ENCODE results near the gene RBM28. TPM values are rescaled to one million over a fixed set of nuclear protein-coding genes. Genes with fewer than 3 reads are reported as not detected.

Gene RBM28
- total RNA-seq, 2 donors from 2014 or later, result 13.8 to 29.7 TPM

GRCh38 chr7:128350708-128351295, 7.1 kb upstream of the RBM28 start:
- peaks cover 12% of the 10 kb centered on the region for H3K27me3 ChIP-seq (replicated peaks; ENCODE audit: insufficient read depth)
- H3K27ac ChIP-seq, result no peak overlapping the region
- no peak for DNase-seq (ENCODE audit: low spot score)
- TF ChIP-seq POLR2AphosphoS5 (IDR thresholded peaks at IDR 0.05) (no peak), POLR2A (IDR thresholded peaks at IDR 0.05) (no peak)
- TF ChIP-seq, protein P1, sequence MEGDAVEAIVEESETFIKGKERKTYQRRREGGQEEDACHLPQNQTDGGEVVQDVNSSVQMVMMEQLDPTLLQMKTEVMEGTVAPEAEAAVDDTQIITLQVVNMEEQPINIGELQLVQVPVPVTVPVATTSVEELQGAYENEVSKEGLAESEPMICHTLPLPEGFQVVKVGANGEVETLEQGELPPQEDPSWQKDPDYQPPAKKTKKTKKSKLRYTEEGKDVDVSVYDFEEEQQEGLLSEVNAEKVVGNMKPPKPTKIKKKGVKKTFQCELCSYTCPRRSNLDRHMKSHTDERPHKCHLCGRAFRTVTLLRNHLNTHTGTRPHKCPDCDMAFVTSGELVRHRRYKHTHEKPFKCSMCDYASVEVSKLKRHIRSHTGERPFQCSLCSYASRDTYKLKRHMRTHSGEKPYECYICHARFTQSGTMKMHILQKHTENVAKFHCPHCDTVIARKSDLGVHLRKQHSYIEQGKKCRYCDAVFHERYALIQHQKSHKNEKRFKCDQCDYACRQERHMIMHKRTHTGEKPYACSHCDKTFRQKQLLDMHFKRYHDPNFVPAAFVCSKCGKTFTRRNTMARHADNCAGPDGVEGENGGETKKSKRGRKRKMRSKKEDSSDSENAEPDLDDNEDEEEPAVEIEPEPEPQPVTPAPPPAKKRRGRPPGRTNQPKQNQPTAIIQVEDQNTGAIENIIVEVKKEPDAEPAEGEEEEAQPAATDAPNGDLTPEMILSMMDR (IDR thresholded peaks at IDR 0.05), result no peak
- H3K4me3 ChIP-seq, result no peak overlapping the region
- H3K36me3 ChIP-seq, result no peaks in the 10 kb centered on the region
- H3K9me3 ChIP-seq, result no peaks in the 10 kb centered on the region
- intact Hi-C loops (cut with DNase I), result no loop called here
- 72% methylated on average over 31 of the region's 35 CpGs for WGBS
- no peaks in the 10 kb centered on the region for H3K4me1 ChIP-seq (replicated peaks)

DNA sequence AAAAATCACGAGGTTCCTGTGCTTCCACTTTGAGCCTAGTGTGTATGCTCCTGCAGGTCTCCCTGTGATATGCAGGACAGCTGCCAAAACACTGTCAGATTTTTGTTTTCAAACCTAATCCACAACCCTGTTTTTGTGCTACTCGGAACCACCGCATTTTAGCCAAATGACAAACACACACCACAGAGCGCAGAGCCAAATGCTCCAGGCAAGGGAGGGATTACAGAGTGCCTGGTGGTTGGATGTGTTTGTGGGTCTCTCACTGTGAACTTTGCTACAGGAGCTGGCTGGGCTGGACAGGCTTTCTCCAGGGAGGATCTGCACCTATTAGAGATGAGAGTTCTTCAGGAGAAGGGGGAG, 5.7 kb upstream of the RBM28 start:
- Histone ChIP-seq H3K4me1 (replicated peaks) (no peaks in the 10 kb centered on the region), H3K27ac (no peak overlapping the region), H3K36me3 (no peaks in the 10 kb centered on the region), H3K4me3 (no peak overlapping the region), H3K9me3 (no peaks in the 10 kb centered on the region), H3K27me3 (replicated peaks; ENCODE audit: insufficient read depth) (peaks cover 12% of the 10 kb centered on the region)
- WGBS, result 17% methylated on average over 4 of the region's 4 CpGs
- TF ChIP-seq POLR2AphosphoS5 (IDR thresholded peaks at IDR 0.05), result no peak
- TF ChIP-seq, protein P1 (IDR thresholded peaks at IDR 0.05), result no peak
- no peak for TF ChIP-seq POLR2A (IDR thresholded peaks at IDR 0.05)
- intact Hi-C loops (cut with DNase I), result loop anchor here (2.0 kb wide), 1 partner anchor 37 kb away; no protein-coding TSS in a partner anchor
- no peak for DNase-seq (ENCODE audit: low spot score)

GRCh38 chr7:128347647-128348097, 4.0 kb upstream of the RBM28 start:
- no peaks in the 10 kb centered on the region for H3K36me3 ChIP-seq
- TF ChIP-seq POLR2A (IDR thresholded peaks at IDR 0.05) (no peak), POLR2AphosphoS5 (IDR thresholded peaks at IDR 0.05) (no peak)
- TF ChIP-seq, protein P1 (IDR thresholded peaks at IDR 0.05), result peak in 3 of 4 experiments; percentile 36 to 52 (median 44)
- H3K9me3 ChIP-seq, result no peaks in the 10 kb centered on the region
- 3% methylated on average over 2 of the region's 2 CpGs for WGBS
- no peak overlapping the region for H3K27ac ChIP-seq
- DNase-seq (ENCODE audit: low spot score), result no peak
- peaks cover under 1% of the 10 kb centered on the region for H3K4me1 ChIP-seq (replicated peaks)
- peaks cover 8% of the 10 kb centered on the region for H3K27me3 ChIP-seq (replicated peaks; ENCODE audit: insufficient read depth)
- intact Hi-C loops (cut with DNase I), result loop anchor here (2.0 kb wide), 1 partner anchor 39 kb away; no protein-coding TSS in a partner anchor
- no peak overlapping the region for H3K4me3 ChIP-seq

GRCh38 chr7:128344431-128344774, 695 bp upstream of the RBM28 start:
- TF ChIP-seq POLR2AphosphoS5 (IDR thresholded peaks at IDR 0.05), result no peak
- TF ChIP-seq, protein P1 (IDR thresholded peaks at IDR 0.05), result no peak
- no peak for TF ChIP-seq POLR2A (IDR thresholded peaks at IDR 0.05)
- no peaks in the 10 kb centered on the region for H3K9me3 ChIP-seq
- no peak for DNase-seq (ENCODE audit: low spot score)
- H3K4me1 ChIP-seq (replicated peaks), result peaks cover 6% of the 10 kb centered on the region
- H3K27ac ChIP-seq, result no peak overlapping the region
- no peak overlapping the region for H3K4me3 ChIP-seq
- H3K27me3 ChIP-seq (replicated peaks; ENCODE audit: insufficient read depth), result no peaks in the 10 kb centered on the region
- no peaks in the 10 kb centered on the region for H3K36me3 ChIP-seq
- intact Hi-C loops (cut with DNase I), result loop anchor here (5.0 kb wide), 1 partner anchor 952 kb away; the partner anchor contains the start of gene ZNF800
- WGBS, result 91% methylated on average over 5 of the region's 5 CpGs

- no peak for TF ChIP-seq POLR2AphosphoS5 (IDR thresholded peaks at IDR 0.05)
- TF ChIP-seq POLR2A (IDR thresholded peaks at IDR 0.05), result no peak
- TF ChIP-seq, protein P1 (IDR thresholded peaks at IDR 0.05), result no peak
- no peaks in the 10 kb centered on the region for H3K9me3 ChIP-seq
- H3K36me3 ChIP-seq, result no peaks in the 10 kb centered on the region
- peaks cover 6% of the 10 kb centered on the region for H3K4me1 ChIP-seq (replicated peaks)
- no peaks in the 10 kb centered on the region for H3K27me3 ChIP-seq (replicated peaks; ENCODE audit: insufficient read depth)
- no peak for DNase-seq (ENCODE audit: low spot score)
- no peak overlapping the region for H3K4me3 ChIP-seq
- intact Hi-C loops (cut with DNase I), result loop anchor here (5.0 kb wide), 1 partner anchor 949 kb away; the partner anchor contains the start of gene ZNF800
- WGBS, result 83% methylated on average over 6 of the region's 6 CpGs
- no peak overlapping the region for H3K27ac ChIP-seq
These were observed 2.0 kb downstream of the RBM28 start for GRCh38 chr7:128341733-128342132.
